Effector memory CD8-positive, alpha-beta T cell (primary cell): ENCODE results near the gene ADCY10.
A peak's percentile ranks its signal among the peaks of the same experiment; 100 is the strongest.

Experiments
- ATAC-seq: fragments of 150-1000 bp; cut with Tn5 transposase; replicated peaks from 2 replicates; pipeline ENCODE4 v1.10.0; 2021; ENCODE audit warnings: mild to moderate bottlenecking, moderate library complexity
- DNase-seq, 3 experiments: peaks; one replicate each; pipeline ENCODE4 v3.0.0; 2021
- H3K27ac Mint-ChIP-seq, 2 donors: one replicate each; pipeline ENCODE4 v1.8.0; 2022; ENCODE audit warnings: mild to moderate bottlenecking in 2 of 2, mixed read lengths in 2 of 2, moderate library complexity in 2 of 2
- H3K27me3 Mint-ChIP-seq, 2 donors: one replicate each; pipeline ENCODE4 v1.8.0; 2022; ENCODE audit warnings: mixed read lengths in 2 of 2
- H3K36me3 Mint-ChIP-seq: one replicate; pipeline ENCODE4 v1.8.0; 2022; ENCODE audit warnings: mild to moderate bottlenecking, moderate library complexity, mixed read lengths; ENCODE audit not compliant: insufficient read depth
- H3K4me1 Mint-ChIP-seq, 2 donors: one replicate each; pipeline ENCODE4 v1.8.0; 2022; ENCODE audit warnings: low read depth in 2 of 2, mixed read lengths in 2 of 2
- H3K4me3 Mint-ChIP-seq, 2 donors: one replicate each; pipeline ENCODE4 v1.8.0; 2022; ENCODE audit warnings: mild to moderate bottlenecking in 2 of 2, mixed read lengths in 2 of 2, moderate library complexity in 2 of 2
- H3K9me3 Mint-ChIP-seq, 2 donors: one replicate each; pipeline ENCODE4 v1.8.0; 2022; ENCODE audit warnings: mixed read lengths in 2 of 2

The ADCY10 gene

DNA sequence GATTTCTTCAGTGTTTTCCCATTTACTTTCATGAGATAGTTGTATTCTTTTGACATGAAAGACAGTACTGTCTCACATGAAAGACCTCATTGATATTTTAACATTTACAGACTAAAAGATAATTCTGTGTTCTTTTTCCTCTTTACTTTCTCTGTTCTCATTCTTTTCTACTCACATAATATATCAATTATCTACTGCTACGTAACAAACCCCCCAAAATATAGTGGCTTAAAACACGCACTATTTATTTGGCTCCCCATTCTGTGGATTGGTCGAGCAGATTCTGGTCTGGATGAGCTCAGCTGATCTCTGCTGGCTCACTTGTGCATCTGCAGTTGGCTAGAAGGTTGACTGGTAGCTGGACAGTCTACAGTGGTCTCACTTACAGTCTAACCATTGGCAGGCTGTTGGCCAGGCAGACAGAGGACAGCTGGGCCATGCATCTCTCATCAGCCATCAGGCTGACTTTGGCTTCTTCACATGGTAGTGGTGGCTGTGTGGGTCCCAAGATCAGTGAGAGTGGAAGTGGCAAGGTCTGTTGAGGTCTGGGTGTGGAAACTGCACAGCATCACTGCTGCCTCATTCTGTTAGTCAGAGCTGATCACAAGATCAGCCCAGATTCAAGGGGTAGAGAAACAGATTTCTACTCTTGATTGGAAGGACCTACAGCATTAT lies 128.9 kb downstream of the ADCY10 start:
- DNase-seq: no peak
- H3K36me3 Mint-ChIP-seq: no peaks in the 10 kb centered on the region
- H3K27me3 Mint-ChIP-seq: no peaks in the 10 kb centered on the region
- H3K9me3 Mint-ChIP-seq: no peaks in the 10 kb centered on the region
- no peak for ATAC-seq
- H3K4me1 Mint-ChIP-seq: no peaks in the 10 kb centered on the region
- no peak overlapping the region for H3K27ac Mint-ChIP-seq
- H3K4me3 Mint-ChIP-seq: no peak overlapping the region

DNA sequence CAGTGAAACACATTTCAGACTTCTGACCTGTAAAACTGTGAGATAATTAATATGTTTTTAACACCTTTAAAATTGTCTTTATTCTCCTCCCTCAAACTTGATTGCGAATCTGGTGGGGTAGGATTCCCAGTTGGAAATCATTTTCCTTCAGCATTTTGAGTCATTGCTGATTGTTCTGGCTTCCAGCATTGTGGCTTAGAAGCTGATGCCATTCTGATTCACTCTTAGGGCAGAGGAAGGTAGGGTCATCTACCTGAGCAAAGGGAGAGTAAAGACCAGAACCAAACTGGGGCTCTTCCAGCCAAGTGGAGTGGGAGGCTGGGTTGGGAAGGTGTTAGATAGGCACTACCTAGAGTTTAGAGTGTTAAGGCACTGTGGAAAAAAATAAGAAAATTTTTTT lies 131.0 kb downstream of the ADCY10 start:
- Mint-ChIP-seq H3K27me3 (no peaks in the 10 kb centered on the region), H3K9me3 (no peaks in the 10 kb centered on the region), H3K4me1 (no peaks in the 10 kb centered on the region), H3K36me3 (no peaks in the 10 kb centered on the region), H3K4me3 (no peak overlapping the region), H3K27ac (no peak overlapping the region)
- DNase-seq (no peak), ATAC-seq (no peak)

DNA sequence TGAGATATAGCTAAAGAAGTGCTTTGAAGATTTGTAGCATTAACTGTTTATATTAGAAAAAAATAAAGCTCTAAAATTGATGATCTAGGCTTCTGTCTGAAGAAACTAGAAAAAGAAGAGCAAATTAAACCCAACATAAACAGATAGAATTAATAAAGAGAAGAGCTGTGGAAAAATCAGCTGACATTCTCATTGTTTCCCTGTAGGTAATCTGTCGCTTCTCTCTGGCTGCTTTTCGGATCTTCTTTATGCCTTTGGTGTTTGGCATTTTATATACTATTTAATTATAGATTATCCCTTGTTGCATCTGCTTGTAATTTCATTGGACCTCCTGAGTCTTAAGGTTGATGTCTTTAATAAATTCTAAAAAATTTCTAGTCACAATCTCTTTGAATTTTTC lies 132.4 kb downstream of the ADCY10 start:
- Mint-ChIP-seq H3K9me3 (no peaks in the 10 kb centered on the region), H3K27ac (no peak overlapping the region), H3K27me3 (no peaks in the 10 kb centered on the region), H3K4me3 (no peak overlapping the region), H3K36me3 (peaks cover 3% of the 10 kb centered on the region), H3K4me1 (no peaks in the 10 kb centered on the region)
- ATAC-seq: no peak
- DNase-seq: no peak

- DNase-seq: no peak
- ATAC-seq: no peak
- H3K27ac Mint-ChIP-seq: no peak overlapping the region
- H3K4me3 Mint-ChIP-seq: no peak overlapping the region
- peaks cover 3% of the 10 kb centered on the region for H3K36me3 Mint-ChIP-seq
- H3K27me3 Mint-ChIP-seq: no peaks in the 10 kb centered on the region
- H3K9me3 Mint-ChIP-seq: no peaks in the 10 kb centered on the region
- no peaks in the 10 kb centered on the region for H3K4me1 Mint-ChIP-seq
These were observed 136.7 kb downstream of the ADCY10 start for GRCh38 chr1:167777269-167777650.

DNA sequence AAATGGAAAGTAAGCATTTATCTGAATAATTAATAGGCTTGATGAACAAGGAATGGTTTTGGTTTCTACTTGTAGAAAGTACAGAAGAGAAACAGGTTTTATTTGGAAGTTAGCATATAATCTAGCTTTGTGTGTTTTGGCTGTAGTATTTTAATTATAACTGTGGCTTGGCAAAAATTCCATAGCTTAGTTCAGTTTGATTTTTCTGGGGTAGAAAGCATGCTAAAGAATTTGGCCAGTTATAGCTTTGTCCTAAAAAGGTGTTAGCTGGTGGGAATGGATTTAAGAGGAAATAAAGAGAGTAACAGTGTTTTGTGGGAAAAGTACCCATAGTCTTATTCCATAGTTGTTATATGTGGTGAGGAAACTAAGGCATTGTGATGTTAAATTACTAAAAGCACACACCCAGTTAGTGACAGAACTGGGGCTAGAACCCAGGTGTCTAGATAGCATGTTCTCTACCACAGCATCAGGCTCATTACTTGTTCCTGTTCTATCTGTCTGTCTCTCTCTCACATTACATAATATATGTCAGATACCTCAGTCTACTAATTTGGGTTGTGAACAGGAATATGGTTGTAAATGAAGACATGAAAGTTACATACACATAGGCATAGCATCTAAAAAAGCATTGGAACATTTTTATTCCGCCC lies 137.2 kb downstream of the ADCY10 start:
- peaks cover 3% of the 10 kb centered on the region for H3K36me3 Mint-ChIP-seq
- no peak overlapping the region for H3K4me3 Mint-ChIP-seq
- DNase-seq (no peak), ATAC-seq (no peak)
- H3K4me1 Mint-ChIP-seq: no peaks in the 10 kb centered on the region
- H3K9me3 Mint-ChIP-seq: no peaks in the 10 kb centered on the region
- no peaks in the 10 kb centered on the region for H3K27me3 Mint-ChIP-seq
- no peak overlapping the region for H3K27ac Mint-ChIP-seq

DNA sequence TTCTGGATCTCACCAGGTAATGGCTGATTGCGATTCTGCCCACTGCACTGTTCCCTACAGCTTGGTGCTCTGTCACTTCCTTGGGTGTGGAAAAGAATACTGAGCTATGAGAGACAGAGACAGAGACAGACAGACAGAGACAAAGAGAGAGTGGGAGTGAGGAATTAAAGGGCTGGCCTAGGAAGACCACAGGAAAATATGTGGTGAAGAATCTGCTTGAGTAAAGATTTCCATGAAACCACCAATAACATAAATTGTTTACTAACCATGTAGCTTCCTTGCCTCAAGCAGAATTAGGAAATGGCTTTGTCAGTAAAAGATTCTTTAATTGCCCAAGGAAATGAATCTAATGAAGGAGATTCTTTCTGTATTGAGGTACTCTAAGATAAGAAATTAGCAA lies 137.8 kb downstream of the ADCY10 start:
- no peak for DNase-seq
- no peak overlapping the region for H3K4me3 Mint-ChIP-seq
- no peaks in the 10 kb centered on the region for H3K4me1 Mint-ChIP-seq
- no peaks in the 10 kb centered on the region for H3K27me3 Mint-ChIP-seq
- no peak overlapping the region for H3K27ac Mint-ChIP-seq
- H3K9me3 Mint-ChIP-seq: no peaks in the 10 kb centered on the region
- ATAC-seq: no peak
- peaks cover 3% of the 10 kb centered on the region for H3K36me3 Mint-ChIP-seq

DNA sequence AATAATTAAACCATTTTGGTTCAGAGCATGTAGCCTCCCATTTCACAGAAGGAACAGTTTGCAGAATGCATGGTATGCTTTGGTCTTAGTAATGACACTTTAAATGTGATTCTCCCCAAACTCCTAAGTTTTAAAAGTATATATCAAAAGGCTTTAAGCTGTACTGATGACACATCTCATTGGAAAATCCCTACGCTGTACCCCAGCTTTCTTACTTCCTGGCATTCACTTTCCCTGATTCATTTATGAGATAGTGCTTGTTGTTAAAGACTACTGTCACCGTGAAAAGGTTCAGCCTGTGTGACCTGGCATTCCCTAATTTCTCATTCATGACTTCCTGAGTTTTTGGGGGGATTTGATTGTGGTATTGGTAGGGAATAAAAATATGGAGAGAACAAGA lies 138.8 kb downstream of the ADCY10 start:
- DNase-seq (no peak), ATAC-seq (no peak)
- peaks cover 3% of the 10 kb centered on the region for H3K36me3 Mint-ChIP-seq
- no peak overlapping the region for H3K4me3 Mint-ChIP-seq
- H3K9me3 Mint-ChIP-seq: no peaks in the 10 kb centered on the region
- H3K4me1 Mint-ChIP-seq: no peaks in the 10 kb centered on the region
- H3K27ac Mint-ChIP-seq: no peak overlapping the region
- no peaks in the 10 kb centered on the region for H3K27me3 Mint-ChIP-seq

DNA sequence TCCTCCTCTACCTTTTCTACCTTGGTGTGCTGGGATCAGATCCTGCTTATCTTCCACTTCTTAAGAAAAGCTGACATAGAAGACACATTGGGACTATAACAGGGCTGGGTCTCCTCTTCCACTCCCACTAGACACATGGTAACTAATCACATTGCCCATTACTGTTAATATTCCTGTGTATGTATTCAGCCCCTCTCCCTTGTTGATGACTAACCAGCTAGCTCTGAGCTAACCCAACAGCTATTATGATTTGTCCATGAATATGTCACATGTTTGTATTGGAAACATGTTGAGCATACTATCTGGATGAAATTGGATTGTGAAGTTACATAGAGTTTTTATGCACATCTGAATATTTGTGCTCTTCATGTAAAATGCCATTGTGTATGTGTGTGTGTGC lies 139.2 kb downstream of the ADCY10 start:
- H3K4me3 Mint-ChIP-seq: no peak overlapping the region
- H3K9me3 Mint-ChIP-seq: no peaks in the 10 kb centered on the region
- no peaks in the 10 kb centered on the region for H3K27me3 Mint-ChIP-seq
- no peak overlapping the region for H3K27ac Mint-ChIP-seq
- no peaks in the 10 kb centered on the region for H3K4me1 Mint-ChIP-seq
- peaks cover 3% of the 10 kb centered on the region for H3K36me3 Mint-ChIP-seq
- DNase-seq (no peak), ATAC-seq (no peak)

GRCh38 chr1:167773516-167773915 lies 140.4 kb downstream of the ADCY10 start:
- ATAC-seq: no peak
- Mint-ChIP-seq H3K27me3 (no peaks in the 10 kb centered on the region), H3K27ac (no peak overlapping the region), H3K4me3 (no peak overlapping the region), H3K4me1 (no peaks in the 10 kb centered on the region), H3K9me3 (no peaks in the 10 kb centered on the region), H3K36me3 (peaks cover 3% of the 10 kb centered on the region)
- DNase-seq: no peak

GRCh38 chr1:167772436-167772835 lies 141.5 kb downstream of the ADCY10 start:
- ATAC-seq: no peak
- Mint-ChIP-seq H3K4me1 (no peaks in the 10 kb centered on the region), H3K27ac (no peak overlapping the region), H3K36me3 (peaks cover 3% of the 10 kb centered on the region), H3K9me3 (no peaks in the 10 kb centered on the region), H3K27me3 (no peaks in the 10 kb centered on the region), H3K4me3 (no peak overlapping the region)
- no peak for DNase-seq

- no peaks in the 10 kb centered on the region for H3K4me1 Mint-ChIP-seq
- H3K4me3 Mint-ChIP-seq: no peak overlapping the region
- H3K9me3 Mint-ChIP-seq: no peaks in the 10 kb centered on the region
- H3K27ac Mint-ChIP-seq: no peak overlapping the region
- no peak for DNase-seq
- no peaks in the 10 kb centered on the region for H3K27me3 Mint-ChIP-seq
- ATAC-seq: no peak
- no peaks in the 10 kb centered on the region for H3K36me3 Mint-ChIP-seq
These were observed 143.8 kb downstream of the ADCY10 start for GRCh38 chr1:167770127-167770526.

DNA sequence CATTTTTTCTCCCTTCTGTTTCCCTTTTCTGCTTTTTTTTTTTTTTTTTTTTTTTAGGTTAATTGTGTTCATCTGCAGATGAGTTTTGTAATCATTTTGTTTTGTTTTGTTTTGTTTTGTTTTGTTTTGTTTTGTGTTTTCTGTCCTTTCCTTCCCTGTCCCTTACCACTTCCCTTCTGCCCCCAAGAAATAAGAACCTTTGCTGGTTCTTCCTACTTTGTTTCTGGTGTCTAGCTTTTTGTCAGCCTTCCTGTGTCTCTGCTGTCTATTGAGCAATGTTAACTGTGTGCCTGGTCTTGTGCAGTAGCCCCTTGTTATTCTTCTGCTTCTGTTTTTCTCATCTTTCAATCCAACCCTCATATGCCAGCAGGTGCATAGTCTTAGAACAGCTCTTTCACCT lies 146.2 kb downstream of the ADCY10 start:
- Mint-ChIP-seq H3K9me3 (no peaks in the 10 kb centered on the region), H3K4me3 (no peak overlapping the region), H3K4me1 (no peaks in the 10 kb centered on the region), H3K36me3 (no peaks in the 10 kb centered on the region), H3K27ac (peak overlapping the region in 1 of 2 donors; percentile 5), H3K27me3 (no peaks in the 10 kb centered on the region)
- DNase-seq: no peak
- no peak for ATAC-seq

DNA sequence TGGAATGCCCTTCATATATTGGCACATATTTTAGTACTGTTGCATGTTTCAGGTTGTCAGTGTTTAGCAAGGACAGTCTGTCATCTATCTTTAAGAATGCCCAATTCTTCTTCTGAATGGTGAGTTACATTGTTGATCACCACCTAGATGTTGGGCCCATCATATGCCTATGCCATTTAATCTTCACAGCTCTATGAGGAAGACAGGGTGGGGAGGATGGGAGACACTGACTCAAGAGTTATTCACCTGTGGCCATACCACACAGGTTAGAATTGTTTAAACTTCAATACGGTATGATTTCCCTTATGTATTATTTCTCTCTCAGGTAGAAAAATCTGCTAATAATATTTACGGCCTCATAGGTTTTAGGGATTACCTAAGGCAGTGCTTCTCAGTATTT lies 147.4 kb downstream of the ADCY10 start:
- DNase-seq (no peak), ATAC-seq (no peak)
- H3K9me3 Mint-ChIP-seq: no peaks in the 10 kb centered on the region
- no peaks in the 10 kb centered on the region for H3K27me3 Mint-ChIP-seq
- no peak overlapping the region for H3K27ac Mint-ChIP-seq
- H3K4me3 Mint-ChIP-seq: no peak overlapping the region
- H3K4me1 Mint-ChIP-seq: peaks cover 3 to 8% of the 10 kb centered on the region in 2 donors
- H3K36me3 Mint-ChIP-seq: no peaks in the 10 kb centered on the region

GRCh38 chr1:167765496-167765895 lies 148.4 kb downstream of the ADCY10 start:
- DNase-seq (no peak), ATAC-seq (no peak)
- Mint-ChIP-seq H3K4me1 (peaks cover 7 to 17% of the 10 kb centered on the region in 2 donors), H3K36me3 (no peaks in the 10 kb centered on the region), H3K4me3 (no peak overlapping the region), H3K9me3 (no peaks in the 10 kb centered on the region), H3K27ac (no peak overlapping the region), H3K27me3 (no peaks in the 10 kb centered on the region)
